ES-I3 (cell line): ENCODE results near the gene KCNT1.

Experiments used
- H3K36me3 ChIP-seq: 2 replicates; pipeline ENCODE4 v1.6.1; 2013; ENCODE audit warnings: mild to moderate bottlenecking, low read length, control low read depth, moderate library complexity; ENCODE audit not compliant: insufficient read depth
- H3K4me1 ChIP-seq: 2 replicates; pipeline ENCODE4 v1.6.1; 2013; ENCODE audit warnings: mild to moderate bottlenecking, control low read depth, low read length; ENCODE audit not compliant: insufficient read depth
- H3K9ac ChIP-seq: 2 replicates; pipeline ENCODE4 v1.6.1; 2013; ENCODE audit warnings: low read depth, mild to moderate bottlenecking, low read length, moderate library complexity
- H3K9me3 ChIP-seq: 2 replicates; pipeline ENCODE4 v1.6.1; 2013; ENCODE audit warnings: mild to moderate bottlenecking, low read length, moderate library complexity; ENCODE audit not compliant: control insufficient read depth, insufficient read depth

KCNT1 gene

DNA sequence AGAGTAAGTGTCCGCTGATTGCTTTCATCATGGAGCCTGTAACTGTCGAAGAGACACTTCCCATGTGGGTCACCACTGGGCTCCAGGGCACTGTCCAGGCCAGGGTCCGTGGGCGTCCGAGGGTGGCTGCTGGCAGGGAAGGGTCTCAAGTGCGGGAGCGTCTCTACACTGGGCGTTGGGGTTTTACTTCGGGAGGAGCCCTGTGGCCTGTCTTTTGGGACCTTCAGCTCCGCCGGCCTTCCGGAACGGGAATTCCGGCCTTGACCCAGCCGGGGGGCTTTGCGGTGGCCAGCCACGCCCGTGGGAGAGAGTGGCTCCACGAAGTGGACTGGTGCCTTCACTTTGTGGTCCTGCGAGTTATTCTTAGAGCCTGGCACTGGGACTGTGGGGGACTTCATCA lies 119.1 kb downstream of the KCNT1 start:
- Histone ChIP-seq H3K9ac (no peak overlapping the region), H3K9me3 (no peaks in the 10 kb centered on the region), H3K36me3 (peaks cover 14% of the 10 kb centered on the region), H3K4me1 (no peaks in the 10 kb centered on the region)

DNA sequence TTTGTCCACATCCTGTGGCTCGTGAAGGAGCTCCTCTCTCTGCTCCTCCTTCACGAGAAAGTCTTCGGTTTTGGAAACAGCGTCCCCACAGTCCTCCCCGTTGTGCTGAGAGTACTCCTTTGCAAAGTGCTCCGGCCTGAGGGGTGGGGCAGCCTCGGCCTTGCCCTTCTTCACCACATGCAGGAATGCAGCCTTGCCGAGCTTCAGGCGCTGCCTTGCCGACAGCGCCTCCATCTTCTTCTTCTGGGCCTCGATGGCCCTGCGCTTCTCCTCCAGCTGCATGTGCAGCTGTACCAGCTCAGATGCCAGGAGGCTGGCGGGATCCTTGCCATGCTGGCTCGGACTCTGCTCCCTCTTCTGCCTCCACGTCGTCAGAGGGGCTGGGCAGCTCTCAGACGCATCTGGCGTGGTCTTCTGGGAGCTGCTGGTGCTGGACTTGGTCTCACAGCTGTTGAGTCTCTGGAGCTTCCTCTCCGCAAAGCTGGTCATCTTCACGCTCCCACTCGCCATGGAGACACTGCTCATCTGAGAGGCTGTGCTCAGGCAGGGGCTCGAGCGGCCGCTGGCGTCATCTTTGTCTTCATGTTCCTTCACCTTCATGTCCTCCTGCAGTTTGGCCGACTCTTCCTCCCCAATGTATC lies 119.9 kb downstream of the KCNT1 start:
- no peaks in the 10 kb centered on the region for H3K9me3 ChIP-seq
- no peak overlapping the region for H3K9ac ChIP-seq
- peaks cover 14% of the 10 kb centered on the region for H3K36me3 ChIP-seq
- no peaks in the 10 kb centered on the region for H3K4me1 ChIP-seq

DNA sequence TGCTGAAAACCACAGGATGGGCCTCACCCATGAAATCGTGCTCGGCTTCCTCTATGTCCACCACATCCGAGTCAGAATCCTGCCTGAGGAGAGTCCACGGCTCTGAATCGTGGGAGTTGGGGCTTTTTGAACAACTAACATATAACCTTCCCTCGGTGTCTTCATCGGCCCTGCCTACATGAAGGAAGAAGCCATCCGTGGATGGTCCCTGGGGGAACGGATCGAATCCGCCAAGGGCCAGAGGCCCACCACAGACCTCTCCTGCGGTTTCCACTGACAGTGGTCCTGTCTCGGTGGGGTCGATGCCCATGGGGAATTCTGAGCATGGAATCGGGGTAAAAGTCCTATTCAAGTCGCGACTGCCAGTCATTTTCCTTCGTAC lies 120.4 kb downstream of the KCNT1 start:
- Histone ChIP-seq H3K36me3 (peaks cover 14% of the 10 kb centered on the region), H3K9me3 (no peaks in the 10 kb centered on the region), H3K4me1 (no peaks in the 10 kb centered on the region), H3K9ac (no peak overlapping the region)

DNA sequence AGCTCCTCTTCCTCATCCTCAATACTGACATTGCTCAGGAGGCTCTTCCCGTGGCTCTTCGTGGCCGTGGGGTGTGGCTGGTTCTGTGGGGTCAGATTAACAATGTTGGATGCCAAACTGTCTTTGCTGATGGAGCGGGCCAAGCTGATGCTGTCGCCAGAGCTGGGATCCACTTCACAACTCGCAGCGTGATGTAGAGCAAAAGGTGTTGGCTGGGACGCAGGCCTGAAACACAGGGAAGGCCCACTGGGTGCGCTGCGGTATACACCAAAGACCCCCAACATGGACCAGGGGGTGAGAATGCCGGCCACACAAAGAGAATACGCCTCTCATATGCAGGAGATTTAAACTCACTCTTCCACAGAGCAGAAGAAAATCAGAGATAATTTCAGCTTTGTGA lies 121.1 kb downstream of the KCNT1 start:
- Histone ChIP-seq H3K36me3 (peaks cover 9% of the 10 kb centered on the region), H3K4me1 (no peaks in the 10 kb centered on the region), H3K9ac (no peak overlapping the region), H3K9me3 (no peaks in the 10 kb centered on the region)

DNA sequence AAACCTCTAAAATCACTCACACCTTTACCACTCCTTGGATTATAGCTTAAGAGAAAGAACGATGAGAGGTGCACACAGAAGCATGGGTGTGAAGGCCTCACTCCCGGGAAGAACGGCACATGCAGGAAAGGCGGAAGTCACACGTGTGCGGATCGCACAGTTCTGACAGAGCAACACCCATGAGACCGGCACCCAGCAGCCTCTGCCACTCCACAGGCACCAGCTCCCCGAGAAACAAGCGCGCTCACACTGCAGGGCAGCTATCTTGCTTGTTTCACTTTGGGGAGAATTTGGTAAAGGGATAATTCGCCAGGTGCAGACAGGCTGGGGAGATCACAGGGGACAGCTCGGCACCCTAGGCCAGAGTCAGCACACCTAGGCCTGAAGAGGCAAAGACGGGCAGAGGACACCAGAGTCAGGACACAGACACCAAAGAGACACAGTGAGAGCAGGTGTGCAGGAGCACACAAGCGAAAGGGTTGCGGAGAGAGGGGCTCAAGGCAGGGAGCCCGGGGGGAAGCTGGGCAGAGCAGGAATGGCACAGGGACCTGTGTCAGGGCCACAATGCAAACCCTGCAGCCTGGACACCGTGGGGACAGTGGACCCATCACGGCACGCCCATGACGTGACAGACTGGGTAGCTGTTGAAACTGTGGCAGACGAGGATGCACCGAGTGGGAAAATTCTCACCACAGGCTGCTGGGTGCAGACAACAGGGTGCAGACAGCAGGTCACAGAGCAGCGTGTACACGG lies 123.6 kb downstream of the KCNT1 start:
- no peaks in the 10 kb centered on the region for H3K4me1 ChIP-seq
- H3K9me3 ChIP-seq, result no peaks in the 10 kb centered on the region
- H3K36me3 ChIP-seq, result peaks cover 12% of the 10 kb centered on the region
- H3K9ac ChIP-seq, result no peak overlapping the region

DNA sequence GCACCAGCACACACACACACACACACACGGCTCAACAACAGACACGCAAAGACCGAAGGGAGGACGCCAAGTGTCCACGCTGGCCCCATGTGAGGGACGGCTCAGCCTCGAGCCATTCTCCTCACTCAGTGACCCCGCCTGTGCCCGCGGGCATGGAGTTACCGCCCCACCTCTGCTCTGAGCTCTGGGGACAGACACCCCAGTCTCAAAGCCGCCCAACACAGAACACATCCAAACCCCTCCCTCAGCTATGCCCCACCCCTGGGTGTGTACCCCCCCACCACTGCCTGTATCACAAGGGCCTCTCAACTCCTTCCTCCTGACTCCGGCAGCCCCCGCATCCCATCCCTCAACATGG lies 124.2 kb downstream of the KCNT1 start:
- Histone ChIP-seq H3K36me3 (peaks cover 8% of the 10 kb centered on the region), H3K9me3 (no peaks in the 10 kb centered on the region), H3K4me1 (no peaks in the 10 kb centered on the region)

DNA sequence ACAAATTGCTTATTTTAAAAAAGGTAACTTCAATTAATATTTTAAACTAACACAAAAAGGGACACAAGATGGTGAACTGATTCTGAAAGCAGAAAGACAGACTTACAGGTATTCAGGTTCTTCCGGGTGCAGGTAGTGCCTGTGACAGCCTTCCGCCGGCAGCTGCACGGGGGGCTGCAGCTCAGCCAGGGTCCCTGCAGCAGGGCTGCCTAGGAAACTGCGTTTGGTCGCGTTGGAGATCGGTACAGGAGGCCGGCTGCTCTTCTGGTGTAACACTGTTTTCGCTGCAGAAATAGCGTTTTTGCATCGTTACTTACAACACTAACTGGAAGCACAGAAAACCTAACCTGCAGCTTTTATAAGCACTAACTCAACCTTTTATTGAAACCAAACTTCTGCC lies 125.3 kb downstream of the KCNT1 start:
- peaks cover 8% of the 10 kb centered on the region for H3K36me3 ChIP-seq
- H3K9ac ChIP-seq, result no peak overlapping the region
- no peaks in the 10 kb centered on the region for H3K4me1 ChIP-seq
- no peaks in the 10 kb centered on the region for H3K9me3 ChIP-seq

More for the DNA sequence above, 124.2 kb downstream of the KCNT1 start:
- H3K9ac ChIP-seq, result no peak overlapping the region

DNA sequence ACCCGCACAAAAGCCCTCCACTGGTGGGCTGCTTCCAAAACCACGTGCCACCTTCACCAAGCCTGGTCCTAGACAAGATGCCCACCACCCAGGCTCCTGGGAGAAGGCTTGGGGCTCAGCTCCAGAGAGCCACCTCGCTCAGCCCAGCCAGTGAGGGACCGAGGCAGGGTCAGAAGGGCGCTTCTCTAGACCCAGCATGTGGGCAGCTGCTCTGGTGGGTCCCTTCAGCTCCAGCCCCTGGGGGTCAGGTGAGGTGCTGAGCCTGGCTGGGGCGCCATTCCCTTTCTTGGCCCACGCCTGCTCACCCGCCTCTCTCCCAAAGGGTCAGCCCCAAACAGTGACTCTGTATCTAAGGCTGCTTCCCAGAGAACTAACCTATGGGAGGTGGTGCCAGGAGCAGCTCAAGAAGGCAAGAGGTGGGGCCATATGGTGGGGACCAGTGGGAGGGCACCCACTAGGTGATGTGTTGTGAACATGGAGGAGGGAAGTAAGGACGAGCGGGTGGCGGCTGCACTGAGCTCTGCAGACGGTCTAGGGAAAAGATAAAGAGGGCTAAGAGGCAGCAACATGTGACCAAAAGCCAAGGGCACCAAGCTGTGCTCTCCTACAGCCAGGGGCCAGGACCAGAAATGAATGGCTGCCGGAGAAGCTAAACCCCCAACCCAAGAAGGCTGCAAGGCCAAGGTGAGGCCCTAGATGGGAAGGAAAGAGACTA lies 126.0 kb downstream of the KCNT1 start:
- Histone ChIP-seq H3K4me1 (no peaks in the 10 kb centered on the region), H3K9me3 (no peaks in the 10 kb centered on the region), H3K9ac (no peak overlapping the region), H3K36me3 (peaks cover 3% of the 10 kb centered on the region; the same call in 1 of the 2 replicates)

DNA sequence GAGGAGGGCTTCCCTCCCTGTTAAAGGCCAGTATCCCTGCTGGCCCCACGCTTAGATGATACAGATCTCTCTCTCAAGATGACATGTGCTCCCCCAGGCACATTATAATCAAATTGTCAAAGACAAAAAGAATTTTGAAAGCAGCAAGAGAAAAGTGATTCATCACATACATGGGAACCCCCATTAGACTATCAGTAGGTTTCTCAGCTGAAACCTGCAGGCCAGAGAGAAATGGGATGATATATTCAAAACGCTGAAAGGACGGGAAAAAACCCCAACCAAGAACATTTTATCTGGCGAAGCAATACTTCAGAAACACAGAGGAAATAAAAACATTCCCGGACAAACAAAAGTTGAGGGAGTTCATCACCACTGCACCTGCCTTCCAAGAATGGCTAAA lies 126.7 kb downstream of the KCNT1 start:
- no peaks in the 10 kb centered on the region for H3K4me1 ChIP-seq
- no peak overlapping the region for H3K9ac ChIP-seq
- H3K9me3 ChIP-seq, result no peaks in the 10 kb centered on the region
- peaks cover 3% of the 10 kb centered on the region; the same call in 1 of the 2 replicates for H3K36me3 ChIP-seq

DNA sequence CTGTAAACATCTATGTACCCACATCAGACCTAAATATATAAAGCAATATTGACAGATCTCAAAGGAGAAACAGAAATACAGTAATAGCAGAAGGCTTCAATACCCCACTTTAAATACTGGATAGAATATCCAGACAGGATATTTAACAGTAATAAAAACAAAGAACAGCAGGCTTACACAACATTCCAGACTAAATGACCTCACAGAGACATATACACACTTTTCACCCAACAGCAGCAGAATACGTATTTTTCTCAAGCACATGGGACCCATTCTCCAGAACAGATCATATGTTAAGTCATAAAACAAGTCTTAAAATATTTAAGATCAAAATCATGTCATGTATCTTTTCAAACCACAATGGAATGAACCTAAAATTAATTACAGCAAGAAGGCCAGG lies 128.5 kb downstream of the KCNT1 start:
- no peaks in the 10 kb centered on the region for H3K9me3 ChIP-seq
- peaks cover 3% of the 10 kb centered on the region; the same call in 1 of the 2 replicates for H3K36me3 ChIP-seq
- no peak overlapping the region for H3K9ac ChIP-seq
- H3K4me1 ChIP-seq, result no peaks in the 10 kb centered on the region

DNA sequence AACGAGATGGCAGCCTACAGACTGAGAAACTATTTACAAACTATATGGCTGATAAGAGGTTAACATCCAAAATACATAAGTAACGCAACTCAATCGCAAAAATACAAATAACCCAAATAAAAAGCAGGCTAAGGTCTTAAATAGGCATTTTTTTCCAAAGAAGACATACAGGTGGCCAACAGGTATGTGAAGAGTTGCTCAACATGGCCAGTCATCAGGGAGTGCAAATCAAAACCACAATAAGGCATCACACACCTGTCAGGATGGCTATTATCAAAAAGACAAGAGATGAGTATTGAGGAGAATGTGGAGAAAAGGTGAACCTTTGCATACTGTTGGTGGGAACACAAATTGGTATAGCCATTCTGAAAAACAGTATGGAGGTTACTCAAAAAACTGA lies 131.9 kb downstream of the KCNT1 start:
- H3K9me3 ChIP-seq, result no peaks in the 10 kb centered on the region
- peaks cover 1% of the 10 kb centered on the region; the same call in 1 of the 2 replicates for H3K36me3 ChIP-seq
- H3K9ac ChIP-seq, result no peak overlapping the region
- no peaks in the 10 kb centered on the region for H3K4me1 ChIP-seq

DNA sequence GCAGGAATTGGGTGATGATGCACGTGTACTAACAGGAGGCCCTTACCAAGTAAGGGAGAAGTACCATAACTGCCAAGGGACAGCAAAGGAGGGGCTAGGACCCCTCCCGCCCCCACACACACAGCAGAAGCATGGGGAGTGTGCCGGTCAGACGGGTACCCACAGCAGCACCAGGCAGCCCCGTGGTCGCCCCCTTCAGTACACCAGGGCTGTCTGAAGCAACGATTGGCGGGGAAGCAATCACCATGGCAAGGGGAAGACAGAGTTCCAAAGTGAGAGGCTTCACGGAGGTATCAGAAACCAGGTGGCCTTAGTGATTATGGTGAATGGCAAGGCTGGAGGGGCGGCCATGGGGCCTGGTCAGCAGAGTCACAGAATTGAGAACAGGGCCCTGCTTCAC lies 133.1 kb downstream of the KCNT1 start:
- no peaks in the 10 kb centered on the region for H3K4me1 ChIP-seq
- no peak overlapping the region for H3K9ac ChIP-seq
- H3K9me3 ChIP-seq, result no peaks in the 10 kb centered on the region
- no peaks in the 10 kb centered on the region; the same call in 1 of the 2 replicates for H3K36me3 ChIP-seq

DNA sequence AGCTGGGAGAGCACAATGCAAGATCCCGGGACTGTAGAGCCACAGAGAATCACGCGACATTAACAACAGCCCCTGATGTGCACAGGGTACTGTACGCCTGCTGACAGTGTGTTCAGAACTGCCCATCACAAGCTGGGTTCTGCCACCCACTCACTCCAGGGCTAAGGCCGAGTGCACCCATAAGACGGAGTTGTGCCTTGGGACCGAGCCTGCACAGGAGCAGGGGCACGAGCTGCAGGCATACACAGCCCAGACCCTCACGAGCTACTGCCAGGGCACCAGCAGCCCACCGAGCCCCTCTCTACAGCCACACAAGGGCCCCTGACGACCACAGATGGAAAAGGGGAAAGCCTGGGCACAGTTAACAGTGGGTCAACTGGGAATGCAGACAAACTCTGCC lies 137.5 kb downstream of the KCNT1 start:
- H3K4me1 ChIP-seq, result peaks cover 16% of the 10 kb centered on the region; the same call in 1 of the 2 replicates
- no peak overlapping the region for H3K9ac ChIP-seq
- H3K9me3 ChIP-seq, result no peaks in the 10 kb centered on the region
- no peaks in the 10 kb centered on the region; the same call in 1 of the 2 replicates for H3K36me3 ChIP-seq

DNA sequence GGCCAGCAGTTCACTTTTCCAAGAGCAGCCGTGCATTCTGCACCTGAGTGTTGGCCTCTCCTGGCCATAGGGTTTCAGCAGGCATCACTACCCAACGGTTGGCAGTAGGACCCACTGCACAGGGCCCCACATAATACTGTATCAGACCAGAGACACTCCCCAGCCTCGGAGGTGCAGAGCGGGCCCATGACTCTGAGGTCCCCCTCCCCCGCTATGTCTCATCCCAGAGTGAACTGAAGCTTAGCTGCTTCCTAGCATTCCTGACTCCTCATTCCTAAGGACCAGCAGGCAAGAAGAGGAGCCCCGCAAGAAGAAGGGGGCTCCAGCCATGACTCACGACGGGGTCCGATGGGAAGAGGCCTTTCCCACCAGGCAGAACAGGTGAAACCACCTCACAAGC lies 138.1 kb downstream of the KCNT1 start:
- Histone ChIP-seq H3K9me3 (no peaks in the 10 kb centered on the region), H3K9ac (no peak overlapping the region), H3K4me1 (peaks cover 16% of the 10 kb centered on the region; the same call in 1 of the 2 replicates), H3K36me3 (no peaks in the 10 kb centered on the region)

DNA sequence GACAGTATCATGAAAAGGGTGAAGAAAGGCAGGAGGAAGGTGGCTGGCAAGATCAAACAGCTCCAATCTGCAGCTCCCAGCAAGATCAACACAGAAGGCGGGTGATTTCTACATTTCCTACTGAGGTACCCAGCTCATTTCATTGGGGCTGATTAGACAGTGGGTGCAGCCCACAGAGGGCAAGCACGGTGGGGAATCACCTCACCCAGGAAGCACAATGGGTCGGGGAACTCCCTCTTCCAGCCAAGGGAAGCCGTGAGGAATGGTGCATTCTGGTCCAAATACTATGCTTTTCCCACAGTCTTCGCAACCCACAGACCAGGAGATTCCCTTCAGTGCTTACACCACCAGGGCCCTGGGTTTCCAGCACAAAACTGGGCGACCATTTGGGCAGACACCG lies 138.6 kb downstream of the KCNT1 start:
- Histone ChIP-seq H3K4me1 (peaks cover 16% of the 10 kb centered on the region; the same call in 1 of the 2 replicates), H3K9me3 (no peaks in the 10 kb centered on the region), H3K9ac (no peak overlapping the region)

More for the DNA sequence above, 138.6 kb downstream of the KCNT1 start:
- no peaks in the 10 kb centered on the region for H3K36me3 ChIP-seq
